Kidney (tissue), 14 donors: ENCODE data around the gene KIAA0586. TPM values are rescaled to one million over a fixed set of nuclear protein-coding genes. Genes with fewer than 3 reads are reported as not detected.

Source experiments
- DNase-seq, 5 donors: peaks; one replicate each; pipeline ENCODE4 v3.0.0-alpha.2; 2013 to 2020
- FAIRE-seq: peaks from 2 replicates; lab custom pipeline; 2012; peaks lifted over from hg19 to GRCh38; lab: Jason Lieb, UNC
- H3K27ac ChIP-seq, 2 donors: one replicate each; pipeline ENCODE4 v1.7.0; 2013; ENCODE audit warnings: low read depth in 2 of 2, low read length in 2 of 2, inconsistent platforms in 1 of 2
- H3K27me3 ChIP-seq: one replicate; pipeline ENCODE4 v1.7.1; 2013; ENCODE audit warnings: low read length, inconsistent platforms; ENCODE audit not compliant: control insufficient read depth, insufficient read depth
- H3K36me3 ChIP-seq, 3 donors: one replicate each; pipeline versions ENCODE4 v1.7.0 to v1.7.1; 2013; ENCODE audit warnings: low read length in 3 of 3, control low read depth in 1 of 3, inconsistent platforms in 1 of 3; ENCODE audit not compliant: insufficient read depth in 3 of 3, control insufficient read depth in 2 of 3
- H3K4me1 ChIP-seq, 3 donors: one replicate each; pipeline versions ENCODE4 v1.7.0 to v1.7.1; 2013; ENCODE audit warnings: low read length in 3 of 3, inconsistent platforms in 1 of 3, low read depth in 1 of 3; ENCODE audit not compliant: control insufficient read depth in 2 of 3, insufficient read depth in 2 of 3
- H3K4me3 ChIP-seq, 3 donors: one replicate each; pipeline versions ENCODE4 v1.7.0 to v1.8.1; 2013; ENCODE audit warnings: low read length in 3 of 3, control low read depth in 1 of 3, inconsistent platforms in 1 of 3
- H3K9ac ChIP-seq, 3 donors: one replicate each; pipeline versions ENCODE4 v1.7.0 to v1.7.1; 2013; ENCODE audit warnings: low read length in 3 of 3, control low read depth in 1 of 3, inconsistent platforms in 1 of 3
- H3K9me3 ChIP-seq, 3 donors: one replicate each; pipeline versions ENCODE4 v1.7.0 to v1.7.1; 2013; ENCODE audit warnings: low read length in 3 of 3, control low read depth in 1 of 3, inconsistent platforms in 1 of 3; ENCODE audit not compliant: control insufficient read depth in 2 of 3, insufficient read depth in 1 of 3
- CTCF ChIP-seq: IDR thresholded peaks from 3 replicates; pipeline ENCODE4 v1.5.1; 2012; ENCODE audit warnings: mild to moderate bottlenecking, moderate library complexity, borderline replicate concordance; ENCODE audit not compliant: insufficient read depth; ENCODE audit errors: extremely low read depth
- intact Hi-C: fragments of 100-400 bp; cut with DNase I; formaldehyde crosslinking; loops from one replicate; pipeline ENCODE4 v1.11.1; 2022
- polyA plus RNA-seq: library from polyadenylated mRNA; stranded (reverse); fragments of 350-450 nt; fragmentation: Illumina TruSeq; extraction: RNeasy Lipid Tissue Mini Kit (QIAGEN cat#74804); gene quantifications from one replicate; pipeline ENCODE4 v1.2.3, GENCODE V29; 2014; ENCODE audit warnings: low read depth, low replicate concordance; ENCODE audit not compliant: insufficient read depth
- total RNA-seq: library from RNA; stranded (reverse); fragmentation: NEBNext Ultra II Directional; extraction: Animal tissue kit (Norgen Biotek cat#: 25700); gene quantifications from one replicate; pipeline ENCODE4 v1.2.1, GENCODE V29; 2021
- donor health status: control.
- donor health status: control.
- donor health status: control.
- donor health status: control.
- donor health status: control.
- donor health status: DM: yes; HTN: yes; CAD: no.
- donor health status: Normal renal cell carcinoma (clear cell type).

KIAA0586 gene
- total and polyA plus RNA-seq, 2 donors from 2014 or later, result 4.7 to 16.8 TPM

GRCh38 chr14:58398895-58399294 is 28.6 kb upstream of the KIAA0586 start:
- Histone ChIP-seq H3K27me3 (no peaks in the 10 kb centered on the region), H3K9me3 (no peaks in the 10 kb centered on the region), H3K9ac (no peak overlapping the region), H3K27ac (no peak overlapping the region), H3K4me3 (no peak overlapping the region), H3K36me3 (no peaks in the 10 kb centered on the region), H3K4me1 (peaks cover 0 to 4% (median 0%) of the 10 kb centered on the region in 3 donors)
- no peak for TF ChIP-seq CTCF
- intact Hi-C loops, result no loop called here
- no peak for FAIRE-seq
- no peak for DNase-seq

- no peak for FAIRE-seq
- Histone ChIP-seq H3K9ac (no peak overlapping the region), H3K36me3 (no peaks in the 10 kb centered on the region), H3K4me1 (no peaks in the 10 kb centered on the region), H3K4me3 (no peak overlapping the region), H3K9me3 (no peaks in the 10 kb centered on the region), H3K27ac (no peak overlapping the region), H3K27me3 (no peaks in the 10 kb centered on the region)
- no peak for TF ChIP-seq CTCF
- DNase-seq, result no peak
- intact Hi-C loops, result no loop called here
Observed at GRCh38 chr14:58401587-58401986, 25.9 kb upstream of the KIAA0586 start.

GRCh38 chr14:58408681-58409215 is 18.8 kb upstream of the KIAA0586 start:
- no peak for TF ChIP-seq CTCF
- Histone ChIP-seq H3K27ac (no peak overlapping the region), H3K4me3 (no peak overlapping the region), H3K4me1 (no peaks in the 10 kb centered on the region), H3K27me3 (no peaks in the 10 kb centered on the region), H3K36me3 (peaks cover 0 to 21% (median 7%) of the 10 kb centered on the region in 3 donors), H3K9ac (no peak overlapping the region), H3K9me3 (no peaks in the 10 kb centered on the region)
- DNase-seq (no peak), FAIRE-seq (no peak)
- intact Hi-C loops, result no loop called here

GRCh38 chr14:58414845-58415244 is 12.7 kb upstream of the KIAA0586 start:
- Histone ChIP-seq H3K4me3 (no peak overlapping the region), H3K9me3 (peaks cover 0 to 1% (median 0%) of the 10 kb centered on the region in 3 donors), H3K9ac (no peak overlapping the region), H3K4me1 (no peaks in the 10 kb centered on the region), H3K27ac (no peak overlapping the region), H3K27me3 (no peaks in the 10 kb centered on the region), H3K36me3 (peaks cover 3 to 10% (median 7%) of the 10 kb centered on the region in 3 donors)
- intact Hi-C loops, result no loop called here
- TF ChIP-seq CTCF, result no peak
- DNase-seq, result no peak
- no peak for FAIRE-seq
